ENCODE data around the gene TDRD12.

DNA sequence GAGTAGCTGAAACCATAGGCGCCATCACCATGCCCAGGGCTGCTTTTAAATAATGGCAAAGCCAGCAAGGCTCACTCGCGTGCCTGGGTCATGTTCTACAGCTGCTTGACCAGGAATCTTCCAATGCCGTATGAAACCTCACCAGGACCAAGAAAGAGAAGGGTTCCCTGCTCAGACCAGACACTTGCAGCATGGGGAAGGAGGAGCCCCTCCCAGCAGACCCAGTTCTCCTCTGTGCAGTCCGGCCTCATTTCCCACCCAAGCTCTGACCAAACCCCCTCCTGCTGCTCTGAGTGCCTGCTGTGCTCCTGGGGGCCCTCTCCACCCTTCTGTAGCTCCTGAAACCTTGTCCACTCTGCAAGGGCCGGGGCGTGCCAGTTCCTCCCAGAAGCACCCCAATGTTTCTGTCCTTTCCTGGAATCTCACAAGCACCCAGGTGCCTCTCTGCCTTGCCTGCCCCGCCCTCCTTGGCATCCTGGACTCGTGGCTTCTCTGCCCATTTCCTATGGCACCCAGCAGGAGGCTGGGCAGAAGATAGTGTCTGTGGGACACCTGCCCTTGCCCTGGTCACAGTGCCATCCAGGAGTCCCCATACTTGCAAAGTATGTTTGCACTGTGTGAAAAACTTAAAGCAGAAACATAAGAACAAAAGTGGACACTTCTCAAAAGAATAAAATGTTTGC is 156.8 kb downstream of the TDRD12 start:
- TF ChIP-seq CTCF (conservative IDR thresholded peaks at IDR 0.05 in 1 of 2, IDR thresholded peaks at IDR 0.05 in 1 of 2; ENCODE audit: low read depth in 1 of 2, low read length in 2 of 2), result no peak
- no peak for TF ChIP-seq EZH2 (IDR thresholded peaks at IDR 0.05; ENCODE audit: low read length, missing control alignments)

Measured in fibroblast of lung (primary cell).